ENCODE results near the gene THAP2.

The THAP2 gene

DNA sequence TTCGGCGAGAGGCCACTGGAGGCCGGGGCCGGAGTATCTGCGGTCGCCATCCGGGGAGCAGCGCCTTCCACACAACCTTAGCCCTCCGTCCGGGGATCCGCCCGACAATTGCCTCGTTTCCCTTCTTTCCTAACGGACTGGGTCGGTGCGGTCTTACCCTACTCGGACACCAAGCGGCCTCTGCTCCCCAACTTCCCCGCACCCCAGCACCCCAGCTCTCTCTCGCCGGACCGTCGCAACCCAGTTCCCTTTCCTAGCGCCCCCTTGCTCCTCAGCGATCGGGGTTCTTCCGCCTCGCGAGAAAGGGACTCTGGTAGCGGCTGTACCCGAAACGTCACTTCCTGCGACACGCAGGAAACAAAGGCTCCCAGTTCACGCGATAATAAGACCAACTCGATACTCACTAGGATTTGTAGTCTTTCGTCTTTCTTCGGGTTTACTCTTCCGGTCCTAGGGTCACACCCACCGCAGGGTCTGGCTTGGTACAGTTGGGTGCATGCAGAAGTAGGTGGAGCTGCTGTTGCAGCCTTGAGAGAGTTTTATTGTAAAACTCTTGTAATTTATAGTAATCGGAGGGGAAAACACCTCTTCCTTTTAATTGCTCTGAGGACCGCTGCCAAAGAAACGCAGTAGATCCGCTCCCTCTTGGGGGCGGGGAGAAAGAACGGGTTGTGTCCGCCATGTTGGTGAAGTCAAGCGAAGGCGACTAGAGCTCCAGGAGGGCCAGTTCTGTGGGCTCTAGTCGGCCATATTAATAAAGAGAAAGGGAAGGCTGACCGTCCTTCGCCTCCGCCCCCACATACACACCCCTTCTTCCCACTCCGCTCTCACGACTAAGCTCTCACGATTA, at the start of gene THAP2, which contains the start of gene ZFC3H1:
TSS of gene THAP2 (plus strand) at position 741 of the 850 bp plus-strand sequence. CDS start 209 bp downstream, outside the sequence.
TSS of gene ZFC3H1 (minus strand) at position 288 of the 850 bp plus-strand sequence. CDS start at position 50, 238 bp downstream.
- DNase-seq (ENCODE audit: insufficient read length, low spot score) = peak; percentile 95
- peak; percentile 38 for FAIRE-seq

DNA sequence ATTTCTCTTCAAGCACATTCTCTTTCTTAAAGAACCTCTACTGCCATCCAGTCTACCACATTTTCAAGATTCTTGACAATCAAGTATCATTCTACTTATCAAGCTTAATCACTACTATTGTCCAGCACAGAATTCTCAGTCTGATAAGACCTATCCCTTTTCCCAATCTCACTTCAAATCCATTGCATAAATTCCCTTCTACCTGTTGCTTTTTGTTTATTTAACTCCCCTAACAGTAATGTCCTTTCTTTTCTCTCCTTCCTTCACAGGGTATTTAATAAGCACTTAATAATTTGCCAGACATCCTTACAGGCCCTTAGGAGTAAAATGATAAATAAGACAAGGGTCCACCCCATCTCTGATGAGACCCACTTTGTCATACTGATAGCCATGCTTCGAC, 42.2 kb upstream of the THAP2 start:
- FAIRE-seq = no peak
- no peak for DNase-seq (ENCODE audit: insufficient read length, low spot score)

DNA sequence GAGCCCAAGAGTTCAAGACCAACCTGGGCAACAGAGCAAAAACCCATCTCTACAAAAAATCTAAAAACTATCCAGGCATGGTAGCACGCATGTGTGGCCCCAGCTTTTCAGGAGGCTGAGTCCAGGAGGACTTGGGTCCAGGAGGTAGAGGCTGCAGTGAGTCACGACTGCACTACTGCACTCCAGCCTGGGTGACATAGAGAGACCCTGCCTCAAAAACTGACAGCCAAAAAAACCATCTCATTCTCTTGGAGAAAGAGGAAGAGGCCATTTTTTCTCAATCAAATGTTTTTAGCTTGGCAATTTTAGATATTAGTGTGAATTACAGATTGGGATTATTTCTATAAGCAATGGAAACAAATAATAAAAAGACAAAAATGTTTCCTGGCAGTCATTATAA, 38.6 kb upstream of the THAP2 start:
- FAIRE-seq = no peak
- DNase-seq (ENCODE audit: insufficient read length, low spot score) = no peak

DNA sequence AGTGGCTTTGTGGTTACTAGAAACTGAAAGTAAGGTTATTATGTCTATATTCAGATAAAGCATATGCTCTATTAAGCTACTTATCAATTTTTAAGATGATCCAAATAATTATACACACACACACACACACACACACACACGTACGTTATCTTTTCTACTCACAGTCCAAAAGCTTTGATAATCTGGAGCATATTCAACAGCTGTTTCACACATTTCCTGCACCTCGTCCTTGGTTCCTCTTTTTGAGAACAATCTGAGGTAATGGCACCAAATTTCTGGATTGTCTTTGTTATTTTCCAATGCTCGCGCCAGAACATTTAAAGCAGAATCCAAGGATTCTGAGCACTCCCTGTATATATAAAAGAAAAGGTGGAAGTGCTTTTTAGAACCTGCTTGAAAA, 38.0 kb upstream of the THAP2 start:
- DNase-seq (ENCODE audit: insufficient read length, low spot score) (no peak), FAIRE-seq (no peak)

DNA sequence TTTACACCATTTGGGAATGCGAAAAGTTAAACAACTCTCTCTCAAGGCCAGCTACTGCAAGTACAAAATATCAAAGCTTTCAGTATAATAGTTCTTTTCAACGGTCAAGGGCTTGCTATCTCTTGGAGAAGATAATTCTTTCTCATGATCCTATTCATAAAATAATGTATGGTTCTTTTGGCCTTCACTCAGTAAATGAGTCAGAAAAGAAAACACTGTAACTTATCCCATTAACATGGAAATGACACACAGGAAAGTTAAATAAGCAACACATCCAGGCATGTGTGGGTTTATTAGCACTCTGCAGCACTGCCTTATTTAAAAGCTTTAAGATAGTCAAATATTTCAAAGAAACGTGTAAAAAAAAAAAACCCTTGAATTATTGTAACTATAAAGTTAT, 37.3 kb upstream of the THAP2 start:
- FAIRE-seq (no peak), DNase-seq (ENCODE audit: insufficient read length, low spot score) (no peak)

DNA sequence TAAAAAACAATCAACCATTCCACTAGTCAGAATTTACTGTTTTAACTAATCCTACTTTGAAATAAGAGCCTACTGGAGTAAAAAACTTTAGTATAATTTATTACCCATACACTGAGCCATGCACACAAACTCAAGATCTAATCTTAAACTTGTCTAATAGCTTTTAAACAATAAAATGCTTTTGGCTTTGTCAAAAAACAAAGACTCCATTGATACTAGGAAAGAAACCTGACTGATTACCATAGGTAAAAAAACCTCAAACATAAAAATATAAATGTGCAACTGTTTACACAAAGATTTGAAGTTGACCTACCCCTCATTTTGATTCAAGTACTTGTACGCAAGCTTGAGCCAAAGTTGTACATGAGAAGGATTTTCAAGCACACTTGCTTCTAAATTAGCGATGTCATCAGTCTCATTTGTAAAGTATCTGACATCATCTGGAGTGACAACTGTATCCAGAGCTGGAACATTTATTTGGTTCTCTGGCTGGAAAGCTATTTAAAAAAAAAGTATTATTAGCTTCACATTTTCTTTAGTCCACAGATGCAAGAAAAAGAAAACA, 36.6 kb upstream of the THAP2 start:
- no peak for DNase-seq (ENCODE audit: insufficient read length, low spot score)
- no peak for FAIRE-seq

DNA sequence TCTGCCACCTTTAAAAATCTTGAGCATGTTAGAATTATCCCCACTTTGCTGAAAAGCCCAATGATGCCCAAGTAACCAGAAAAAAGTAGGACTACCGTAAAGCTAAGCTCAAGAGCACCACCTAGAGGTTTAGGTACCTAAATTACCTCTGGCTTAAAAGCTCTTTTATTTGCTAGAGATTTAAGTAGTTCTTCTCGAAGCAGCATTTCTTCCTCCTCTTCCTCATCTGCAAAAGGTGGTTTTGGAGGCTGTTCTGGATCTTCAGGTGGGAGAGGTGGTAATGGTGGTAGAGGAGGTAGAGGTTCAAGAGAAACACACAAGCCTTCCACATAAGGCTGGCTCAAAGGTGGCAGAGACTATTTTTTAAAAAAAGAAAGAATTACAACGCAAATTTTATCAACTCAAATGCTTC, 27.4 kb upstream of the THAP2 start:
- no peak for FAIRE-seq
- peak; percentile 30 for DNase-seq (ENCODE audit: insufficient read length, low spot score)

DNA sequence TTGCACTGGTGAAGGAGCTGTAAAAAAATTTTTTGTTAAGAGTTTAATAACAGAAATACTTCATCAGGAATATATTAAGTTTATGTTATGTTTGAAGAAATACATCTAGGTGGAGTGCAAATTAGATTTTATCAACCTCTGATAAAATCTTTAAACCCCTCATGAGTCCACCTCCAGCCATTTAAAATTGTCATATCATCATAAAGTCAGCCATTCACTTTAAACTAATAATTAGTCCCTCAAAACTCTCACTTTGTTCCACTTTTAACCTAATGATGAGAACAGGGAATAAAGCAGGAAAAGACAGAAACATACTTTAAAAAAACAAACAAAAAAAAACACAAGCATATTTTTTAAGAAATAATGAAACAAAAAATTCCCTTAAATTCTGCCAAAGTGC, 25.6 kb upstream of the THAP2 start:
- FAIRE-seq (no peak), DNase-seq (ENCODE audit: insufficient read length, low spot score) (no peak)

DNA sequence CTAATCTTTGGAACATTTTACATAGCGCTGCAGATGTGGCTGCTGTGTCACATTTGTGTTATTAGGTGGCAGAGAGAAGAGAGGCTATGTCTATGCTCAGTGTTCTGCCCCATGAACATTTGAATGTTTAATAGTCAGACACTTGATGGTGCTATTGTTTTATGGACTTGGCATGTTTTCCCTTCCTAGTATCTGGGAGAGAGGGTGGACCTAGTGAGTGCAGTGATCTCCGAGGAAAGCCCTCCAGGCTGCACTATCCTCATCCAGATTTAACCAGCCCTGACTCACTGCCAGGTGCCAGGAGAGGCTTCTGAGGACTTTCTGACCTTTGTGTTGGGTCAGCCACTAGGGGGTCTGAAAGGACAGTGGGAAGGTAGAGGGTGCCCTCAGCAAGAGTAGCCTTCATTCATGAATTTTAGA, 24.8 kb upstream of the THAP2 start:
- FAIRE-seq = peak; percentile 23
- DNase-seq (ENCODE audit: insufficient read length, low spot score) = no peak

DNA sequence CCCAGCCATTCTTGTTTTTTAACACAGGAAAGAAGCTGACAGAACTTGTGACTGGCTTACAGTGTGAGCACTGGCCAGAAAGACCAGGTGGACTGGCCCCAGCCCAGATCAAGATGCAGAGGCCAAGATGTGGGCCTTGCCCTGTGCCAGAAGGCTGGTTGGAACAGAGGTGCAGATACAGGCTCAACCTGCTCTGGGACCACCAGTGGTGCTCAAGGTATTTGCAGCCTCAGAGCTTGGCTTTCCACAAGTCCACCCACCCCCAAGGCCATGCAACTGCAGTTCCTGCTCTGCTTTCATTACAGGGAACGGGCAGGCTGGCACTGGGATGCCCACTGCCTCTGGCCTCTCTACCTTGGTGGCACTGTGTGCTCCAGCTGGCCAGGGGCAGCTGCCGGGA, 23.8 kb upstream of the THAP2 start:
- FAIRE-seq = no peak
- no peak for DNase-seq (ENCODE audit: insufficient read length, low spot score)

DNA sequence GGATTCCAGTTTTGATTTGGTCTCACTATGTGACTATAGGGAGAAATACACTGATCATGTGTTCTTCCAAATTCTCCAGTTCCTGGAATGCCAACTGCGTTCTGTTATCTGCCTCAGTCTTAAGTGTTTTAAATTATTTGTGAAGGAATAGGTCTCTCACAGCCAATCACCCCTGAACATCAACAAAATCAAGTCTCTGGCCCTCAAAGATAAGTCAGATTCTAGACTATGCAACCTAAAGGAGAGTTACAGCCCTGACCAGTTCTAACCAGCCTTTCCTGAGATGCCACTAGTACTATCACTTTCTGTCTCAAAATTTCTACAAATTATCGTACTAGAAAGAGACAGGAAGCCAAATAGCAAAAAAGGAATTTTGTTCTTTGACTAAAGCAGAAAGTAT, 22.7 kb upstream of the THAP2 start:
- FAIRE-seq (no peak), DNase-seq (ENCODE audit: insufficient read length, low spot score) (no peak)

DNA sequence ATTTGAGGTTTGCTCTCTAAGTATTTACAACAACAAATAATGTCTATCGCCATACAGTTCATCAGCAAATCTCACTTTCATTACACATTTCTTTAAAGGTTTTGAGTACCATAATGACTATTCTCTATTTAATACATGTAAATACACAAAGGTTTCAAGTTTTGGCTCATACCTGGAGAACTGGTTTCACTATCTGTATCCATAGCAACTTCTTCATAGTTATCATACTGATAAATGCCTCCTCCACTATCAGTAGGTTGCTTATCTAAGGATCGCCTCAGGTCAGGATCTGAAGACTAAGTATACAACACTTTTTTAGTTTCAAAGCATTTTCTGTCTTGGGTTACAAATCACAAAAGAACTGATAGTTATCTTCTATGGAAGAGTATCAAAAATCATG, 21.8 kb upstream of the THAP2 start:
- FAIRE-seq = no peak

DNA sequence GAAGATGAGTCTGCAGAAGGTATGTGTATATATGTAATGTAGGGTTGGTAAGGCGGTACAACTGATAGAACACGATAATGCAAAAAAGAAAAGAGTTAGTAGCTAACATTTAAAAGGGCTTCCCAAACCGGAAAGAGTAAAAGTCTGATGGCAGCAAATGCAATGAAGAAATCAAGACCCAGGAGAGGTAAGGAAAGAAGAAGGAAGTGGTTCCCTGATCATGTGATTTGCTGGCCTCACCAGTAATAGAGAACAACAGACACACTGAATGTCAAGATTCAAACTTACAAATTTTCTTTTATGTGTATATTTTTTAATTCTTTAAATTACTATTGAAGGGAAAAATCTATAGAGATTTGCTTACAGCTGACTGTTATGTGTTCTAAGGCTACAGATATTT, 18.8 kb upstream of the THAP2 start:
- no peak for FAIRE-seq

More for the DNA sequence above, 21.8 kb upstream of the THAP2 start:
- DNase-seq (ENCODE audit: insufficient read length, low spot score) = no peak

DNA sequence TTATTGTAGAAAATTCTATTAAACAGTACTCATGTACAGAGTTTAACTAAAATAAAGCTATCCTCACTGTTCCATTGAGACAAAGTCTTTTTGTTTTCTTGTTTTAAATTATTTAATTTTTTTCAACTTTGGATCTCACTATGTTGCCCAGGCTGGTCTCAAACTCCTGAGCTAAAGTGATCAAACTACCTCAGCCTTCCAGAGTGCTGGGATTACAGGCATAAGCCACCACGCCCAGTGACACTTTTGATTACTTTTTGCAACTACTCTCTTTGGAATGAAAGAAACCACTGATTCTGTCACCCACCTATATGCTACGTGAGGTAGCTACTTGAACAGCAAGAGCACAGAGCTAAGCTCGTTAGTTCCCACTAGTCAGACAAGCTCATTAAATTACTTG, 17.6 kb upstream of the THAP2 start:
- DNase-seq (ENCODE audit: insufficient read length, low spot score) (no peak), FAIRE-seq (no peak)

More for the DNA sequence above, 18.8 kb upstream of the THAP2 start:
- no peak for DNase-seq (ENCODE audit: insufficient read length, low spot score)

DNA sequence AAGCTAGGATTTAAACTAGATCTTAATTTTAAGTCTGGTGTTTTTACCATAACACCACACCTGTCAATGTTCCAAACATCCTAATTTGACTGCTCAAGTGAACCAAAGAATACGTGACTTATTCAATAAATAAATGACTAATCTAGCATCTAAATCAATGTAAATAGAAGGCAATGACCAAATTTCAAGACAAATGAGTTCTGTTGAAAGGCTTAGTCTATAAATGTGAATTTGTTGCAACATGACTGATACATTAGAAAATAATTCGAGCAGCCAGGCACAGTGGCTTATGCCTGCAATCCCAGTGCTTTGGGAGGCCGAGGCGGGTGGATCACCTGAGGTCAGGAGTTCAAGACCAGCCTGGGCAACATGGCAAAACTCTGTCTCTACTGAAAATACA, 15.6 kb upstream of the THAP2 start:
- FAIRE-seq (no peak), DNase-seq (ENCODE audit: insufficient read length, low spot score) (no peak)

DNA sequence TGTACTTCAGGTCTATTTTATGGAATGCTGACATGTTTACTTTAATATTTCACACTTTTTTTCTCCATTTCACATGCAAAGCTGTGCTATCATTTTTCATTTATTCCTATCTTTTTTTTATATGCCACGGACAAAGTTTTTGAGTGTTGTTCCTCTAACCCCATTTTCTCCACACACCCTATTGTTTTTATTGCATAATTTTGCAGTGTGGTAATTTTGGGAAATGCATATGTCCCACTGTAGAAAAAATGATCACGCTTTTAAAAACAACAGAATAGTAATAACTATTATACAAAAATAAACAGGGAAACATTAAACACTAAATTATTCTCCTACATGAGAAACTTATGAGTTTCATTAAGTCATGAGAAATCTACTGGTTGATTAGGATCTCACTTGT, 14.7 kb upstream of the THAP2 start:
- DNase-seq (ENCODE audit: insufficient read length, low spot score) = no peak
- no peak for FAIRE-seq

DNA sequence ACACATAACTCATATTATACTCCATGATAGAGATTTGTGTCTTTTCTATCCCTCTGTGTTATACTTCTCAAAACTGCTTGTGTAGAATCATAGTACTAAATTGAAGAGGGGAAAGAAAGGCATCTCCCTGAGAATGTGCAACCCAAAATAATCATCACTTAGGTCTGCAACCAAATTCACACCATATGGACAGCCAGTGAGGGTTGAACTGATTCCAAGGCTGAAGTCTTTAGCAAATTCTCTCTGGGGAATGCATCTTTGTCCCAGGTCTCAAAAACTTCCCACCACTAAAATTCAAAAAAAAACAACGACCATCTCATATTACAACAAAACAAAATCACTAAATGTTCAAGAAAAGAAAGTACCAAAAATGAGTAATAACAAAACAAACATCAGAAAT, 11.4 kb upstream of the THAP2 start:
- FAIRE-seq (no peak), DNase-seq (ENCODE audit: insufficient read length, low spot score) (no peak)

DNA sequence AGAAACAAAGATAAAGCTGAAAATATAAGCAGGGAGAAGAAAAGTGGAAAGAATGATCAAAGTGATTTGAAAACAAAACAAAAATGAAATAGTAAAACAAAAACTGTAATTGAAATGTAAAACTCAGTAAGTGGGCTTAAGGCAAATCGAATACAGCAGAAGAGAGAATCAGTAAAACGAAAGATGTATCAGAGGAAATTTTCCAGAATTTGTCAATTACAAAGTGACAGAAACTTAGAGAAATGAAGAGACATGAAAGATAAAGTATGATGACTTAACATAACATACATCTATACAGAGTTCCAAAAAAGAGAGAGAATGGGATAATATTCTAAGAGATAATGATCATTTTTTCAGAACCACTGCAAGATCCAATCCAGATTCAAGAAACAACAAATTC, 11.0 kb upstream of the THAP2 start:
- no peak for DNase-seq (ENCODE audit: insufficient read length, low spot score)
- no peak for FAIRE-seq

DNA sequence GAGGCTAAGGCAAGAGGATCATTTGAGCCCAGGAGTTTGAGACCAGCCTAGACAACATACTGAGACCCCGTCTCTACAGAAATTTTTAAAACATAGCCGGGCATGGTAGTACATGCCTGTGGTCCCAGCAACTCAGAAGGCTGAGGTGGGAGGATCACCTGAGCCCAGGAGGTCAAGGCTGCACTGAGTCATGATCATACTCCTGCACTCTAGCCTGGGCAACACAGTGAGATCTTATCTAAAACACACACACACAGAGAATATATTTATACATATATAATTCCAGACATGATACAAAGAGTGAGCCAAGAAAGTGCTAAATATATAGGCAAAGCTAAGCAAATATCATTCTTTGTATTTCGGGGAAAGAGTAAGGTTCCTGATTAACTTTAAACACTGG, 9.9 kb upstream of the THAP2 start:
- no peak for DNase-seq (ENCODE audit: insufficient read length, low spot score)
- no peak for FAIRE-seq

DNA sequence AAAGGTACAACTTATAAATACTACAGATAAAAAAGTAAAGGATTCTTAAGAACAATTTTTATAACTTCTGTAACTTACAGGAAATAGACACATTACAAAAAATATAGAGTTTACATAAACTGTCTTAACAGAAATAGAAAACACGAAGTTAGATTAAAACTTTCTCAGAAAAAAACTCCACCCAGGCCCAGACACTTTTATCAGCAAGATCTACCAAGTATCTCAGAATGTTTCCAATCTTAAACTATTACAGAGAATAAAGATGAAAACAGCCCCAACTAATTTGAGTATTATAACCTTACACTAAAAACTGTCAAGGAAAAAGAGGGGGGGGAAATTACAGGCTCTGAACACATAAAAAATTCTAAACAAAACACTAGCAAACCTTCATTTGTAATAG, 8.6 kb upstream of the THAP2 start:
- FAIRE-seq = no peak

DNA sequence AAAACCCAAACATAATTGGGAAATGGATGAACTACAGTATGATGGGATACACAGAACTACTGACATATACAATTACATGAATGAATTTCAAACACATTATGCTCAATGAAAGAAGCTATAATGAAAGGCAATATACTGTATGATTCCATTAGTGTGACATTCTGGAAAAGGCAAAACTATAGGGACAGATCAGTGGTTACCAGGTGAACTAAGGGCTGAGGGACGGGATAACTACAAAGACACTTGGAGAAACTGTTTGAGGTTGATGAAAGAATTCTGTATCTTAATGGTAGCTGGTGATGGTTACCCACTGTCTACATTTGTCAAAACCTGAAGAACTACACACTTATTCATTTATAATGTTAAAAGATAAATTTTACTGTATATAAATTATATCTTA, 8.2 kb upstream of the THAP2 start:
- DNase-seq (ENCODE audit: insufficient read length, low spot score) = no peak
- FAIRE-seq = no peak

More for the DNA sequence above, 8.6 kb upstream of the THAP2 start:
- no peak for DNase-seq (ENCODE audit: insufficient read length, low spot score)

DNA sequence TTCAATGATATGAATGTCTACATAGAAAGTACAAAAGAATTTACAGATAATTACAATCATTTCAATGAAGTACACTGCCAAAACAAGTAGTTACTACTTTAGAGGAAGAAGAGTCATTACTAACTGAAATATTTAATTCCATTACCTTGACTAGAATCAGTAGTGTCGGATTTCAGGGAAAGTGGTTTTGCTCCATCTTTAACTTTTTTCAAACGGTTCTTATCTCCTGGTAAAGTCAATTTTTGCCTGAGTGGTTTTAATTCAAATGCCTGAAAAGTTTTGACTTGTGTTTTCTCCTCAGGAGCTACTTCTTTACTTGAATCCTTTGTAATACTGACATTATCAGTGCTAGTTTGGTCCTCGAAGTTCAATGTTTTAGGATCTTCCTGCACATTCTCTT, 7.4 kb upstream of the THAP2 start:
- FAIRE-seq = no peak
- no peak for DNase-seq (ENCODE audit: insufficient read length, low spot score)

Data from HTR-8/SVneo (cell line).